HG03439 (cell line): Measurements from ENCODE around the gene SYNM.

Experiments used
- ATAC-seq: cut with Tn5 transposase; IDR thresholded peaks from one replicate; pipeline ENCODE4 v1.9.1; 2021; ENCODE audit warnings: mild to moderate bottlenecking, moderate library complexity; ENCODE audit not compliant: unreplicated experiment

SYNM gene

DNA sequence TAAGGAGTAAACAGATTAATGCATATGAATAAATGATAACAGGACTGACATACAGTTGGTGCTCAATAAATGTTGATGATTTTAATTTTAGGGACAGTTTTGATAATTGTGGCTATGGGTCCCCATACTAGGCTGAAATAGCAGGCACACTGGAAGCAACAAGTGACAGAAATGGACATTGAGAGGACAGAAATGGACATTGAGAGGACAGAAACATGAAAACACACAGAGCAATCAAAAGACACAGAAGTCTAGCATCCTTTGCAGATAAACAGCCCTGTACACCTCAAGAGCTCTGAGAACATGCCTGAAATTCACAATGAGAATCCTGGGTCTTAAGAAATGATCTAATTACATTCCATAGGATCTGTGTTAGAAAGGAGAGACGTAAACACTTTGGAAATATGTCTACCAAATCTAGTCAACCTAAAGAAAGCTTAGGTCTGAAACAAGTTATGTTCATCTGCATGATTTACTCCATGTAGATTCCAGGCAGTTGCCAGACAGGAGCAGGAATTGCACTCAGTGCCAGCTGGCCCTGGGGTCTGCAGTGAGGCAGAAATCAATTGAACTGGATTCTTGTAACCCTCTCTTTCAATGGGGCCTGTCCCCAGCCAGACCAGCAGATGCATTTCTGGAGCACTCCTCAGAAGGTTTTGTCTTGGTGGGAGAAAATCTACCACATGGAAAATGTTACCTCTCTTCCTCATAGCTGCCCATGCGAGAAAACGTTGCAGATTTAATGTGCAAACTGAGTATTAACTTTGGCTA lies 60.3 kb downstream of the SYNM start:
- no peak for ATAC-seq

- no peak for ATAC-seq
Observed at GRCh38 chr15:99165956-99166689, 61.2 kb downstream of the SYNM start.

DNA sequence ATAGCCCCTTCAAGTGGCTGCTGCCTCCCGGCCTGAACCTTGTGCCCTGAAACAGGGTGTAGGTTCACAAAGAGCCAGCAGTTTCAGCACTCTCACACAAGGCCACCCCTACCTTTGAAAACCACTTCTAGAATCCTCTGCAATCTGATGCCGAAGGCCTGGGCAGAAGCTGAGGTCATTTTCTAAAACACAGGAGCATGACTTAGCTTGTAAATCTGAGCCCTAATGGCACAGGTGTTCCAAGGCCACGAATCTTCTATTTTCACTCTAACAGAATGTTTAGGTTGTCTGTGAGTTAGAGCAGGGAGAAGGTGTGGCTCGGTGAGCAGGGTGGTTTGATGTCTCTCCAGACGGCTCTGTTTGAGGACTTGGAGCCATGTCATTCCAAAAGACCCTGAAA lies 62.3 kb downstream of the SYNM start:
- ATAC-seq, result no peak

GRCh38 chr15:99167640-99168039 lies 62.8 kb downstream of the SYNM start:
- ATAC-seq, result no peak

DNA sequence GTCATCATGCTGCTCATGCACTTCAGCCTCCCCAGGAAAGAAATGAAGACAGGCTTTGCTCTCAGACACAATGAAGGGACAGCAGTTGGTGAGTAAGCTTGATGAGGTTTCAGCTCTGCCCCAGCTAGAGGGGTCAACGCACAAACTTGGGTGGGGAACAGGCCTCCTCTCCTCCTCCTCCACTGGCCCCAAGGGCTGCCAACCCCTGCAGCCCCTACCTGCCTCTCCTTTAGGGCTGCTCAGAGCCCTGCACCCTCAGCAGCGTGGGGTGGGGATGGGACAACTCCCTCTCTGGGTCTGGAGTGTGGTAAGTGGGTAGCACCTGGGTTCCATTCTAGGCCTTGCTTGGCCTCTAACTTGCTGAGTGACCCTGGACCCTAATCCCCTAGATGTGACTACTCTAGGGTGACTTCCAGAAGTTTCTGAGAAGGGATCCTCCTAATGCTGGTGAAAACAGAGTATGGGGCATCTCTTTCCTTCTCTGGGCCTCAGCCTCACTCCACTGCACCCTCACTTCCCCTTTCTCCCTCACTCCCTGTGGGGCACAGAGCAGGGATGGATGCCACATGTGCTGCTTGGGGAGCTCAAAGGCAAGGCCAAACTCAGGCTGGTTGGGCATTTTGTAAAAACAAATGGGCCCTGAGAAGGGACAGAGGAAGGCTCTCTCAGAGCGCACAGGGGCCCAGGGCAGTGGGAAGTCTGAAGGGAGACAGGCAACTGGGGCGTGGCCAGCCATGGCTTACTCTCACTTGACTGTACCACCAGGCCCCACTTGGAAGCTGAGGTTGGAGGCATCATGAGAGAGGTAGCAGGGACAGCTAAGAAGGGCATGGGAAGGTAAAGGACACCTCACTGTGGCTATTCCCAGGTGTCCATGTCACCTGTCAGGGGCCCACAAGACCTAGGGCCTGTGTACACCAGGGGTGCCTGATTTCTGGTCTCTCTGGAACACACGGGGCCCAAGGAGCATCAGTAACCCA lies 64.0 kb downstream of the SYNM start:
- ATAC-seq, result no peak

DNA sequence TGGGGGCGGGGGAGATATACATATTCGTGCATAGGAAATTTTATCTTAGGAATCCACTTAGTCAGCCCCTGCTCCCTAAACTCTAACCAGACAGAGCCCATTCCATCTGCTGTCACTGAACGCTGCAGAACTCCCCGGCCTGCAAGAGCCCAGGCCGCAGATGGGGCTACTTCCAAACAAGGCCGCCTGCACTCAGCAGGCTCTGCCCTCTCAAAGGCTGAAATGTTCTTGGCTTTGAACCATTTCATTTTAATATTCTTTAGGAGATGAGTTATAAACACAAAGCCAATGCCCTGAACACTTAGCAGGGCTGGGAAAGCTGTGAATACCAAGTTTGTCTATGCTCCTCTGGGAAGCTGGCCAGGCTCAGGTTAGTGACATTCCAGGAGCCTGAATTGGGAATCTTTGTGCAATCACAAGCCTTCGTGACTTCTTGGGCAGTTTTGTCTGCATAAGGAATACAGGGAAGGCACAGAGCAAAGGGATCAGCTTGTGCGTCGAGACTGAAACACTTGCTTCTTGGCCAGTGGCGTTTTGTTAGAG lies 65.0 kb downstream of the SYNM start:
- no peak for ATAC-seq

GRCh38 chr15:99170476-99171065 lies 65.7 kb downstream of the SYNM start:
- no peak for ATAC-seq

GRCh38 chr15:99172171-99172570 lies 67.3 kb downstream of the SYNM start:
- ATAC-seq, result no peak

DNA sequence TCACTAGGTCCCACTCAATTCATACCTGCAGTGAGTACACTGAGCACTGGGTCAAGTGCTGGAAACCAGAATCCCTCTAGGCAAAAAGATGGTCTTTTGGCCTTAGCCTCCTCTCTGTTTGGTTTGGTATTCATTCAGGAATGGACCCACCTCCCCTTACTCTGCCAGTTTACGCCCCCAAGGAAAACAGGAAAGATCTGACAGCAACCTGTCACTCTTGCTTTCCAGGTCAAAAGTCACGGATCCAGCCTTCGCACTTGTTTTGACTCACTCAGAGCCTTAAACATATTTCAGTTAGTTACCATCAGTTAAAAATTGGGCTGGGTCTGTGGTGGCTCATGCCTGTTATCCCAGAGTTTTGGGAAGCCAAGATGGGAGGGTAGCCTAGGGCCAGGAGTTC lies 68.1 kb downstream of the SYNM start:
- no peak for ATAC-seq

DNA sequence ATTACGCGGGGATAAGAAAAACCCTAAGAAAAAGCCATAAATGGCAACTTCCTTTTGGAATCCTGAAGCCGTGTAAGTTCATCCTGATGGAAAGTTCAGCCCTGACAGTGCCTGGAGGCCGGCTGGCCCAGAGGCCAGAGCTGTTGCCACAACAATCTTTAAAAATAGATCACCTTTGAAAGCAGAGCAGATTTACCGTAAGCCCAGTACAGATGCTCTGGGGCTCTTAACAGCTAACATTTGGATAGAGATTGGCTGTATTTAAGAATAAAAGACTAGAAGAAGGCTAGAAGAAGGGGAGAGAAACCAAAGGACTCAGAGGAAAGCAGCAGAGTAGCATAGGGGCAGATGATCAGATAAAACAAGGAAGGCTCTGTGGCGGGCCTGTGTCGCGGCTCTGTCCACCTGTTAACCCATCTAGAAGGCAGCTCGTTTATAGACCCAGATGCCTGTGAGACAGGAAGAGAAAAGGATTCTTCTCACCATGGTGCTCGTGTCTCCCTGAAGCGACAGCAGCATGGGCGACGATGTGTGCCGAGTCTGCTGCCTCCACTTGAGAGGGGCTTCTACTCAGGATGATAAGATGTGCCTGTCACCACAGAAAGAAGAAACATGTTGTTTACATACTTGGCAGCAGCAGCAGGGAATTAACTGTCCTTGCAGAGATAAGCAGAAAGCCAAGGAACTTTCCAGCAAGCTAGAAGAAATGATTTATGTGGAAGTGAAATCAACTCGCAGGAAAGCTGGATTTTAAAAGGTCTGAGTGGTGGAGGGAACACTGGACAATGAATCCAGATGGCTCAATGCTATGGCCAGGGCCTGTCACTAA lies 69.9 kb downstream of the SYNM start:
- no peak for ATAC-seq

DNA sequence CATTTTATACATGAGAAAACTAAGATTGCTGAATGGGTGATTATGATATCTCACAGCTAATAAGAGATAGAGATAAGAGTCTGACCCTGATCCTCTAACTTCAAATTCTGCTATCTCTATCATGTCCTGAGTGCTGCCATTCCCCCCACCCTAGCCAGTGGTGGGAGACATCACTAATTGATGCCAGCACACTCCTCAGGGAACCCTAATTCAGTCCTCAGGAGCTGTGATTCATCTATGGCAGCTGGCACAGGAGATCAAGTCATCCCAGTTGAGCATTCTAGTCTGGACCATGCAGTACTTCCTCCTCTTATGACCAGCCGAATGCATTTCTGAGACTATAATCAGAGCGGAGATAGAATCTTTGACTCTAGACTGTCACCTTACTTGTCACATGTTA lies 71.9 kb downstream of the SYNM start:
- ATAC-seq, result no peak

- ATAC-seq, result no peak
Observed at GRCh38 chr15:99177679-99178078, 72.8 kb downstream of the SYNM start.

- ATAC-seq, result no peak
Observed at GRCh38 chr15:99180086-99180963, 75.4 kb downstream of the SYNM start.

GRCh38 chr15:99180964-99181306 lies 76.1 kb downstream of the SYNM start:
- no peak for ATAC-seq

DNA sequence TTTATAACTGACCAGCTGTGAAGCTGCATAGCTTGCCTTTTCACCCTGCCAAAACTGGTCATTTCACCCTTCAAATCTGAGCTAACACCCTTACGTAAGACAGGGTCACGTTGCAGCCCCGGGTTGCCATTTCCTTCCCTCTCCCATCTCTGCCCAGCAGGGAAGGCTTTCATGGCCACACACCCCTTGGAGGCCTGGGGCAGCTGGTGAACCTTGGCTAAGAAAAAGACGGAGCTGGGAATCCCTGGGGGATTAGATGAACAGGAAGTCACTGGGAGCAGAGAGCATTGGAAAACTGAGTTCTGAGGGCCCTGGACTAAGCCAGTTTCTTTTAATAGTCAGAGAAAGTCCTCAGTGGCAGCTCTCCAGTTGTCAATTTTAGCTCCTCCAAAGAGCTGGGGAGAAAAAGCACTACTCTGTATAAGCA lies 76.7 kb downstream of the SYNM start:
- no peak for ATAC-seq

DNA sequence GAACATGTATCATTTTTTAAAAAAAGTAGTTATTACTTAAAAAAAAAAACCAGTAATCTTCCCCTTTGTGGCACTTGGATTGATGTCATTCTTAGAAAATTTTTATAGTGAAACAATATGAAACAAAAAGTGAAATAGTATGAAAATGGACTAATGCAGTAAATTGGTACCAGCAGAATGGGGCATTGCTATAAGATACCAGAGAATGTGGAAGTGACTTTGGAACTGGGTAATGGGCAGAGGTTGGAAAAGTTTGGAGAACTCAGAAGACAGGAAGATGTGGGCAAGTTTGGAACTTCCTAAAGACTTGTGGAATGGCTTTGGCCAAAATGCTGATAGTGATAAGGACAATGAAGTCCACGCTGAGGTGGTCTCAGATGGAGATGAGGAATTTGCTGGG lies 77.9 kb downstream of the SYNM start:
- ATAC-seq, result no peak
